HG03175 (cell line): ENCODE measurements around the gene CPSF4.

Experiments used
- ATAC-seq: cut with Tn5 transposase; IDR thresholded peaks from one replicate; pipeline ENCODE4 v1.9.1; 2021; ENCODE audit warnings: mild to moderate bottlenecking, moderate library complexity; ENCODE audit not compliant: unreplicated experiment

CPSF4 gene

DNA sequence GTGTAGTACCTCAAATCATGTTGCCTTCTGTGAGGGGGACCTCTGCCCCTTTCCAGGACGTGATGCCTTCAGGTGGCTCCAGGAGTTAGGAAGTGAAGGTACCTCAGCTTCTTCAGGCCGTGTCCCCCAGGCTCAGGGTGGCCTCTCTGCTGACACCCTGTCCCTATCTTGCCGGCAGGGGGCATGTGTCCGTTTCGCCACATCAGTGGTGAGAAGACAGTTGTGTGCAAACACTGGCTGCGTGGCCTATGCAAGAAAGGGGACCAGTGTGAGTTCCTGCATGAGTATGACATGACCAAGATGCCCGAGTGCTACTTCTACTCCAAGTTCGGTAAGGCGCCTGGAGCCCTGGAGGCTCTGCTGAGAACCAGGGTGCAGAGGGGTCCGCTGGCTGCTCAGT is 9.2 kb downstream of the CPSF4 start:
- ATAC-seq: no peak

DNA sequence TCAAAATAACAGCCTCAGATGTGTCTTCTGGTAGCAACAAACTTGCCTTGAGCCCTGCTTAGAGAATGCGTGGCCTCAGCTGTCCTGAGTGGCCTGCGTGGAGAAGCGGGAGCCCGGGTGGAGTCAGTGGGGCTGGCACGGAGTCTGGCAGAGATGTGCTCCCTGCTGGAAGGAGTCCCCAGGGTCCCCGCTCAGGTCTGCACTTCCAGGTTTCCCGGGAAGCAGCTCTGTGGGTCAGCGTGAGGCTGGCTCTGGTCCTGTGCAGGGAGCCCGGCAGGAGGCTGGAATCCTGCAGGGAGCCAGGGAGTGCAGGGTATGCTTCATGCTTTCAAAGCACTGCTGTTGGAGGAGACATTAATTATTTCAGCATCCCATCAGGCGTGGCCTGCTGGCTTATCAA is 10.1 kb downstream of the CPSF4 start:
- ATAC-seq: no peak

DNA sequence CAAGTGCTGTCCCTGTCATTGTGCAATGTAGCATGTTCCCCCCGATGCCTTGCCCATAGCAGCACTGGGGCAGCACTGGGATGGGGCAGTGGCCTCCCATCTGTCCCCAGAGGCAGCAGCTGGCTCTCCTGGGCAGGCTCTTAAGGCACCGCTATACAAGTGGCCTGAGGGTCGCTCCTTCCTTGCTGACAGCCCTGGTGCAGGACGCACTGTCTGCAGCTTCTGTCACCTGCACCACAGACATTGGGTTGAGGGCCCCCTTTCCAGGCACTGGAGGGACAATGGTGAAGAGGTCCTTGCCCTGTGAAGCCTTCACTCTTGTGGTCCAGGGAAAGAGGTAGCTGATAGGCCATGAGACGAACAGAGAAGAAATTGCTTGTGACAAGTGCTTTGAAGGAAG is 10.6 kb downstream of the CPSF4 start:
- ATAC-seq: no peak

DNA sequence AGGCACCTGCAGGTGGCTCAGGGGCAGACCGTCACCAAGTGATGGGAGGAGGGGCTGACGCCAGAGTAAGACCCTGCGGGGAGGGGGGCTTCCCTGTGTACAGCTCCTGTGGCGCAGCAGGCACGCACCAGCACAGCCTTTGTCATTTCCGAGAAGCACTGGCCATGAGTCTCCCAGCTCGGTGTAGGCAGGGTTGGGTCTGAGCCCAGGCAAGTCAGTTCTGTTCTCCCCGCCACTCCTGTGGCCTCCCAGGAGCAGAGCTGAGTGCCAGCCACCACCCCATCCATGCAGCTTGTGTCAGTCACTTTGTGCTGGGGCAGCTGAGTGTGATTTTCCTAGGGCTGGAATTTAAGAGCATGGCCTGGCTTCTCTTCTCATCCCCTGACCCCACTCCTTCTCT is 13.2 kb downstream of the CPSF4 start:
- no peak for ATAC-seq

DNA sequence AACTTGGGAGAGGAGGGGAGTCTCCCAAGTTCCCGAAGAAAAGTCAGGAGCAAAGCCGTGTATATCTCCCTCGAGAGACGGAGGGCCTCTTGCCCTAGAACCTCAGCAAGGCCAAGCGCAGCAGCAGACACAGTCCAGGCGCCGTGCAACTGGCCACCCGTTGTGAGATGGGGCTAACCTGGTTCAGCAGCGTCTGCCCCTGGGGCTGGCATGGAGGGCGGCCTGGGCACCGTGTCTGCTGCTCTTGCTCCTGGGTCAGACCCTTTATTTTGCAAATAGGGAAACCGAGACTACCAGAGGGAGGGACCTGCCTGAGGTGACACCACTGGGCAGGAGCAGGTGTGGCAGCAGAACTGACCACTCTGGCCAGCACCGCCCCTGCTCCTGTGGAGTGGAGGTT is 13.8 kb downstream of the CPSF4 start:
- no peak for ATAC-seq

DNA sequence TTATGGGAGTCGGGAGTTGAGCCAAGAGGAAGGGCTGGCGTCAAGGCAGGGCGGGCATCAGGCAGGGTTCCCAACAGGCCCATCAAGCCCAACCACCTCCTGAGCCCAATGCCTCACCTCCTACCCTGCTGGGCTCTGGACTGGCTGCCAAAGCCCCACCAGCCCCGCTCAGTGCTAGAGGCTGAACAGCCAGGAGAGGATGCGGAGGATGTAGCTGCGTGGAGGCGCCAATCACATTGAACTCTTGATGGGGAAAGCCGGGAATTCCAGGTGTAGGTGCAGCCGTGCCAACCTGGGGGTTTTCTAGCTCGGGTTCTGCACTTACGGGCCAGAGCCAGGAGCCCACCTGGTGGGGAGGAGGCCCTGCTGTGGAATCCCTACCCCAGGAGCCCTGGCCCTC is 14.4 kb downstream of the CPSF4 start:
- ATAC-seq: no peak

DNA sequence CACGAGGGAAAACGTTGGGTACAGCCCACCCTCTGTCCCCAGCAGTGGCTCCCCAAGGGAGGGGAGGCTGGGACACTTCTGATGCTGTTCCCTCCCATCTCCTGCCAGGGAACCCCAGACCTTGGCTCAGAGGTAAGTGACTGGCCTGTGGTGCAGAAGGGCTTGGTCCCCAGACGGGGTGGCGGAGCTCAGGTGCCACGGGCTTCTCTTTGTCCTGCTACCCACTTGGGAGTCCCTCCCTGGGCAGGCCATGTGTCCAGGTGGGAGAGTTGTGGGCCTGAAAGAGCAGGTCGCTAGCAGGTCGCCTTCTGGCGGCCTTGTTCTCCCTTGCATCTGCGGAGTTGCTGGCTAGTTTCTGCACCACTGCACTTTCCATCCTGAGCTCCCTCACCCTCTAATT is 17.1 kb downstream of the CPSF4 start:
- no peak for ATAC-seq

DNA sequence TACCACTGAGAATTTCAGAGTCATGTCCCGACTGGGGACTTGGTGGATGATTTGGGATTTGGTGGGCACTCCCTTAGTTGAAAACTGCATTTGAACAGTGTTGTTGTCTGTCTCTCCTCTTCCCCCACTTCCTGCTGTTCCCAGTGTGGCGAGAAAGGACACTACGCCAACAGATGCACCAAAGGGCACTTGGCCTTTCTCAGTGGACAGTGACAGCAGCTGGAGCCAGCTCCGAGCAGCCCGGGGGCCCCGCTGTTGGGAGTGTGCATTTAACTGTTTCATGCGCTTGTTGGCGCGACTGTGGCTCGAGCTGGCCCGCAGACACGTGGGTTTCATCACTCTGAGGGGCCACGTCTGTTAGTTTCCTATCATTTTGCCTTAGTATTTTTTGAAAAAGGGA is 17.5 kb downstream of the CPSF4 start:
- ATAC-seq: no peak

DNA sequence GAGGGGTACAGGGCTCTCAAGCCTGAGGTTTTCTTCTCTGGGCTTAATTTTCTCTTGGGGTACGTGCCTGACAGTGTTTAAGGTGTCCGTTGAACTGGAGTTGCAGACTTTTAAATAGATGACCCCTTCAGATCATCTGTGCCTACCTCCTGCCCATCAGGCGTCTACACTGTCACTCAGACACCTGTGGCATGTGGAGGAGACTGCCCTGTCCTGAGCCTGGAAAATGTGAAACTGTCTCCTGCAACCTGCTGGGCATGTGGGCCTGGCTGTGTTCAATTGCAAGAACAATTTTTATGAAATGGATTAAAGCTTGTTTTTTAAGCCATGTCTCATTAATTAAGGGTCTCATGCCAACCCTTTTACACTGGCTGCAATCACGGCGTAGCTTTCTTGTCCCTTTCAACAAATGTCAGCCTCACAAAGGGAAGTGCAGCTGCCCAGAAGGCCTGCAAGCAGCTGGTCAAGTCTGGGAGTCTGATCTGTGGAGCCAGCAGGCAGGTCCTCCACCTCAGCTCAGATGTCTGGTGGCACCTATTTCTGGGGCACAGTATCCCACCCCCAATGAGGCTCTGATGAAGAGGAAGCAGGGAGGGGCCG is 18.4 kb downstream of the CPSF4 start:
- no peak for ATAC-seq

DNA sequence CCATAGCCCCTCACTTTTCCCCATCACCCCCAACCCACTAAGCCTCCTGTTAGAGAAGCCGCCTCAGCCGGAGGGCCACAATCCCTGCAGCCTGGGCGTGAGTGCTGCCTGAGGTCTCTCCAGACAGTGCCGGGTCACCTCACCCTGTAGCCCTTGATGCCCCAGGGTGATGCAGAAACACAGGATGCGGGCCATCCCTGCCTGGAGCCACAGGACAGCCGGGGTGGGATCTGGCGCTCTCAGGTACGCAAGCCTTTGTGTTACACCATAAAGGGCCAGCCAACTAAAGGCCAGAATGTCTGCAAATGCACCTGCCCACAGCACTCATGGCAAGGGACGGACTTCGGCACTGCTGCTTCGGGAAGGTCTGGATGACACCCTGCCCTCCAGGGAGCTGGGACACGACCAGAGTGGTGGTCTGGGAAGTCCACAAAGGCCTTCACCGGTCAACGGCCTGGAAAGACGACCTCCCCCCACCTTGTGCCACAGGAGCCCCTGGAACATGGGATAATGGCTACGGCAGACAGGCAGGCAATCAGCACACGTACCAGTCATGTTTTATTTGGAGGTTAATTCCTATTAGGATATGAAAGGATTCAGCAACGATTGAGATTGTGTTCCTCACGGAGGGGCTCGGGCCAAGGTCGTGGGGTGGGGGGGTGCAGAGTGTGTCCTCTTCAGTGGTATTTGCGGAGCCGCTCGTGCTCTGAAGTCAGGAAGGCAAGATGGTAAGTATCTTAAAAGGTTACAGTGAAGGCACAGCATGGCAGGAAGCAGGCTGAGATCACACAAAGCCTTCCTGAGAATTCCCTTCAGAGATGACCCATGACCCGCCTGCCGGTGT is 19.1 kb downstream of the CPSF4 start:
- no peak for ATAC-seq

DNA sequence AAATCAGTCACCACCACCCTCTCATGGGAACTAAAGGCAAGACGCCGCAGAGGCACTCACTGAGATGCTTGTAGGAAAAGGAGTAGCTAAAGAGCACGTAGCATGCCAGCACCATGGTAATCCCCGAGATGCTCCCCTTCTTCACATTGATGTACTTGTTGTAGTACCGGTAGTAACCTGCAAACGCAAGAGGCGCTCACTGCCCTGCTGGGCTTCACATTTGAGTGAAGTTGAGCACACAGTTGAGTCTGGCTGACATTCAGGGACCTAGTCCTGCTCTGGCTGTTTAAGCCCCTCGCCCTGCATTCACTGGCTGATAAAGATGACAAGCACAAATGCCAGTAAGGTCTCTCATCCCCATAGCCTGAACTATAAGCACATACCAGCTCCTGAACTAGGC is 20.3 kb downstream of the CPSF4 start:
- no peak for ATAC-seq

DNA sequence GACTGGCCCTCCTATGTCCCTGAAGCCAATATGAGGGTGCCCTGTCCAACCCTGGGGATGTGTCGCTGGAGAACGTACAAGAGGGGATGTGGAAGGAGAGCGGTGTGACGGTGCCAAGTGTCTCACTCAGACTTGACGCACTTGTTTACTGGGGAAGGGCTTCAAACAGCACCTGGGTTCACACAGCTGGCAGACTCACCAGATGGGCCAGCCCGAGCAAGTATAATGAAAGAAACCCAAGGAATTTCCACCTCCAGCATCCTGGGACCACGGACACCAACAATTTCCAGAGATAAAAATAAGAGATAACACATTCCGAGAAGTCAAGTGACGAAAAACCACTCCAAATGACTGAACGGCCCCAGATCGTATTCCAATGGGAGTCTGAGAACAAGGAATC is 21.9 kb downstream of the CPSF4 start:
- no peak for ATAC-seq

DNA sequence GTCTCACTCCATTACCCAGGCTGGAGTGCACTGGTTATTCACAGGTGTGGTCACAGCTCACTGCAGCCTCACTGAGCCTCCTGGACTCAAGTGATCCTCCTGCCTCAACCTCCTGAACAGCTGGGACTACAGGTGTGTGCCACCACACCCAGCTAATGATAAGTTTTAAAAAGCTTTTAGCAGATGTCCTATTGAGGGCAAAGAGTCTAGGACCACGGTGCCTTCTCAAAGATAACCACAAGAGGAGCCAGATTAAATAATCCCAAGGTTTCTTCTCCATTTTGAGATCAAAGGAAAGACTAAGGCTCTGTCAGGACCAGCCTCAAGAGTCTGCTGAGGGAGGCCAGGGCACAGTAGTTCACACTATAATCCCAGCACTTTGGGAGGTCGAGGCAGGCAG is 22.5 kb downstream of the CPSF4 start:
- ATAC-seq: no peak

DNA sequence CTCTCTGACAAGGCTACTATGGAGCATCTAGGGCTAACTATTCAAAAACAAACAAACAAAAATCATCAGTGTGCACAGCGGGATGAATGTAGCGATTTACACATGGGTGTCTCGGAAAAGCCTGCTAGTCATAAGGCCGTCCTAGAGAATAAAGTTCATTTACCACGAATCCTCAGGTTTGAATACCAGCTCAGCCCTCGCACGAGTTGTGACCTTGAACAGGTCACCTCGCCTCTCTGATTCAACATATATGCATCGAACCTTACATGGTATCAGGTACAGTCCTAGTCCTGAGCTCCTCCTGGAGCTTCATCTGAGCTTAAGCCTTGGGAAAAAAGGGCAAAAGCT is 26.7 kb downstream of the CPSF4 start:
- no peak for ATAC-seq

DNA sequence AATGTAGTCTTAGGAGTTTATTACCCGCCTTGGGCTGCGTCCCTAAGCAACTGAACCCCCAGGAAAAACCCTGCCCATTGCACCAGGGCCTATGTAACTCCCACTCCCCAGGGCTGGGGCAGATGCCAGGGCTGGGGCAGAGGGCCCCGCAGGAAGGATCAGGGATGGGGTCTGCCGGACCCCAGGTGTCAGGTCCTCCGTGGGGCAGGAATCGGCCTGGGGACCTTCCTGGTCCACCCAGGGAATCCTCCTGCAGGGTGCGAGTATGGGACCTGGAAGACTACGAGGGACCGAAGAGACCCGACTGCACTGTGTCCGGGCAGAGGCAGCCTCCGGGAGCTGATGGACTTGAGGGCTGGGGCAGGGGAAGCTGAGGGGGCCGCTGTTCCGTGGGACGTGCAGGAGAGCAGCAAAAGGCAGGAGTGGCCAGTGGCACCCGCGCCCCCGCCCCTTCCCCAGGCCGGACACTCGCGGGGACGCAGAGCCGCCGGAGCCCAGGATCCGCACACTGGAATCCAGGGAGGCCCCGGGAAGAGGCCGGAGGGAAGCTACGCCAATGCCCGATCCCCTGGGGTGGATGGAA is 29.7 kb downstream of the CPSF4 start:
- no peak for ATAC-seq

DNA sequence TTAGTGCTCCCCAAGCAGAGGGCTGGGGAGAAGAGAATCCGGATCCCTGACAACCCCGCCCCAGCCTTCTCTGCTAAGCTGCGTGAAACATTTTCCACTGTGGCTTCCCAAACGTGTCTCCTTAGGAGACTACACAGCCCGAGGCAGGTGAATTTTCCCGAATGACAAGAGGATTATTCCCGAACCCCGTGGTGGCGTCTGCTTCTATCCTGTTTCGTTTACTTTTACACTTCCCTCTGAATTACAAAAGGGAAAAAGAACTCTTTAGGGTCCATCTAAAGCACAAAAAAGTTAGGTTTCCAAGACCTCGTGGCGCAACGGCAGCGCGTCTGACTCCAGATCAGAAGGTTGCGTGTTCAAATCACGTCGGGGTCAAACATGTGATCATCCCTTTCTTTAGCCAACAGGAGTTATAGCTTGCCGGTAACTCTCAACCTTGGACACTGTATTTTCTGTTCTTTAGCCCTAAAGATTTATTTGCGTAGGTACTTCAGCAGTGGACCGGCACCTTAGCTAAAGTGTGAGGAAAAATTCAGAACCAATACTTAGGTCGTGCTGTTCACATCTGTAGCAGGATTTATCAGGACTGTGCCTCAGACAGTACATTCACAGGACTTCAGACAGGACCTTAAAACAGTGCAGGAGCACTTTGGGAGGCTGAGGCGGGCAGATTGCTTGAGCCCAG is 30.8 kb downstream of the CPSF4 start:
- ATAC-seq: no peak

DNA sequence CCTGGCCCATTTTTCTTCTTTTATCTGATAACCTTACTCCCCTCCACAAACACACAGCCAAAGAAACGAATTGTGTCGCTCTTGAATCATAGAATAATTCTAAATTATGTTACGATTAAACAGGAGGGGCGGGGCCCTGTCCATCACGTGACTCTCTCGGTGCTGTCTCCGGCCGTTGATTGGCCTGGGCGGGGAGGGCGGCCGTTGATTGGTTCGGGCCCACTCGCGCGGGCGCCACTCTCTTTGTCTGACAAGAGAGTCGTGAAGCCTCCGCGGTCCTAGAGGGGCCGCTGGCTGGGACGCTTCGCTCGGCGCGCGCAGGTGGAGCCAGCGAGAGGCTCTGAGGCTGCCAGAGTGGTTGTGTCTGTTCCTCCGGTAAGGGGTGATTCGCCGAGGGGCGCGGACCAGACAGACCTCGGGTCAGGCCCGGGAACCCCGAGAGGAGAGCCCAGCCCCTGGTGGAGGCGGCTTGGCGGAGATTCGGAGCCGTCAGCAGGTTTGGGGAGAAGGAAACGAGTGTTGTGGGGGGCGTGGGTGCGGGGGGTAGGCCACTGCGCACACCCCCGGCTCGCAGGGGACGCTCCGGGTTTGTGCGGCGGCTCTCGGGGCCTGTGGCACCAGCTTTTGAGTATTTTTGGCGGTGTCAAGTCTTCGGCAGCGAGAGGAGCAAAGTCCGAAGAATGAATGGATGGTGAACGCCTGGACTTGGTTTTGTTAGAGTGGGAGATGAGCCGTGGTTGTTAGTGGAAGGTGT is 34.0 kb downstream of the CPSF4 start, which contains the start of gene ZNF789:
Gene ZNF789 (plus strand): TSS at position 330 of the 754 bp plus-strand sequence. CDS start 3,567 bp downstream, outside the sequence.
- ATAC-seq: peak; percentile 93

DNA sequence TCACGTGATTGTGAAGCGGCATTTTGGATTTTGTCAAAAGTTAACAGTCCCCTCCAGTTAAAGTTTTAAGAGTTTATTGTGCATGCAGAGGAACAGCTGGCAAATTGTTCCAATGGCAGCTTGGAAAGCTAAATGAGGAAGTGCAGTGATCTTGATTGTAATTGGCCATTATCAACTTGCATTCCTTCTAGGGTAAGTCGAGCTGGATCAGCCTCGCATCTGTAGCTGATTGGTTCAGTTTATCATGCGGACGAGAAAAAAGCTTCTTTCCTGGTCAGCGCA is 34.5 kb downstream of the CPSF4 start:
- peak; percentile 12 for ATAC-seq

DNA sequence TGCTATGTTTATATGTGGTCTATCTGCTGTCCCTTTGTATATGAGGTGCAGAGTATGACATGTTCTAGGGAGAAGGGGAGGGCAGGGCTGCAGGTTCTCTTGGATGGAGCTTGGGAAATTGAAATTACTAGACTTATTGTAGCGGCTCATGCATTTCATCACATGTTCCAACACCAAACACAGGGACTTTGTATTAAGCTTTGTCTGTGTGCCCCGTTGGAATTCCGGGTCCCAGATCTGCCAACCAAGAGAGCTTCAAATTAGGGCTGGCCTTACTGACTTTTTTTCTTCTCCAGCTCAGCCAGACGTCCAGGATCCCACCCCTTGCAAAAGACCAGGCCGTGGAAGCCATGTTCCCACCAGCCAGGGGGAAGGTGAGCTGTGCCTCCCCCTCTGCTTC is 37.4 kb downstream of the CPSF4 start:
- no peak for ATAC-seq

DNA sequence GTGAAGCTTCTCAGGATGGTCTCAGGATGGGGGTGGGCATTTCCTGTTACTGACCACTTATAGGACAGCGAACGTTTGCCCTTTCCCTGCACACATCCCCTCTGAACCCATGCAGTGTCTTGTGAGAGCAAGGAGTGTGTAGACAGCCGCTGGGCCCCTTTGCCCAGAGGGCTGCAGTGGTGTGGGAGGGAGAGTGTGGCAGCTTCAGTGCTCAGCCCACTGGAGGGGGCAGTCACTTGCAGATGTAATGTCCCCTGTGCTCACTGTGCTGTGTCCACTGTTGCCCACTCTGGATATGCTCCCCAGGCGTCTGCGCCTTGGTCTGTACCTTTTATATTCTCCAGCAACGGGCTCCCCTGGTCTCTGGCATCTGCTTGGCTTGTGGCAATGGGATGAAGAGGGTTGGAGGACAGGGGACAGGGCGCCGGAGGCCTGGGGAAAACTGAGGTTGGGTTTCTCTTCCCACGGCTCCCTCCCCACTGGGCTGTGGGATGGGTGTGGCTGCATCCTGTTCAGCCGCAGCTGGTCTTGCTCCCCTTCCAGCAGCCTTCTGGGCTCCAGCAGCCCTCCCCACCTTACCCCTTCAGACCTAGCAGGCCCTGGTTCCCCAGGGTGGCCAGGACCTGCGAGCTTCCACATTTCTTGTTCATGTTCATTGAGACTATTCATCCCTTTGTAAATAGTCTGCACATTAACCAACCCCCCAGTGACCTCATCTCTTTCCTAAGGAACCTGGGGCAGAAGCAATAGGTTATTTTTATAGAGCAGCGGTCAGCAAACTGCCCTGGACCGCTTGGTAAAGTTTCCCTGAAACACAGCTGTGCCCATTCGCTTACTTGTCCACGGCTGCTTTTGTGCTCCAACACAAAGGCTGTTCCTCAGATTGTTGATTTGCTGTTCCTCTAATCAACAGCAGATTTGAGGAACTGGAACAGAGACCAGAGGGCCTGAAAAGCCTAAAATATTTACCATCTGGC is 40.0 kb downstream of the CPSF4 start:
- ATAC-seq: no peak
